NB4 (cell line): ENCODE measurements around the gene FBN1.

Experiments used
- DNase-seq: peaks from one replicate; pipeline ENCODE4 v3.0.0; 2010; ENCODE audit warnings: low read depth
- H3K4me3 ChIP-seq: one replicate; pipeline ENCODE4 v1.5.1; 2011; ENCODE audit warnings: mild to moderate bottlenecking, low read depth, low read length, moderate library complexity
- MYC ChIP-seq: IDR thresholded peaks from 2 replicates; pipeline ENCODE4 v1.6.1; 2011; ENCODE audit warnings: low read depth, low read length
- POLR2A ChIP-seq: IDR thresholded peaks from 2 replicates; pipeline ENCODE4 v1.6.1; 2011; ENCODE audit warnings: mild to moderate bottlenecking; ENCODE audit not compliant: insufficient read length; ENCODE audit errors: extremely low read depth
- TF ChIP-seq, protein P1 (sequence below): IDR thresholded peaks from 2 replicates; pipeline ENCODE4 v1.6.1; 2011; ENCODE audit warnings: low read depth, low read length
- TF ChIP-seq, protein P2 (sequence below): IDR thresholded peaks from one replicate; pipeline ENCODE4 v1.5.1; 2012; ENCODE audit warnings: low read depth, low read length

The FBN1 gene

DNA sequence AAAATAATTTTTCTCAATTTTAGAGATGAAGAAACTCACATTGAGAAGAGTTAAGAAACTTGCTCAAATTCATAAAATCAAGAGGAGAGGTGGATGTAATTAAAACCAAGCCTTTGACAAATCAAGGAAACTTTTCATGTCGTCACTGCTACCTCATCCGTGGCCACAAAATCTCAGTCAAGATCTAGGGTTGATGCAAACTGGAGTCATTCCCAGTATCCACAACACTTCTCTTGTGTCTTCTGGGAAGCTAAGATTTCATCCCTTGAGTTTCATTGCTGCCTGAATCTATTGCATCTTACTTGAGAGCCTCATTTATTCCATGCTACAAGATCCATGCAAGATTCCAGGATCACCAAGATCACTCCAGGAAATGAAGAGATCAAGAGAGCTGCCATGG lies 5.4 kb upstream of the FBN1 start:
- DNase-seq = no peak
- H3K4me3 ChIP-seq = no peak overlapping the region
- TF ChIP-seq, protein P1, sequence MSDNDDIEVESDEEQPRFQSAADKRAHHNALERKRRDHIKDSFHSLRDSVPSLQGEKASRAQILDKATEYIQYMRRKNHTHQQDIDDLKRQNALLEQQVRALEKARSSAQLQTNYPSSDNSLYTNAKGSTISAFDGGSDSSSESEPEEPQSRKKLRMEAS = no peak
- TF ChIP-seq POLR2A (no peak), MYC (no peak)
- TF ChIP-seq, protein P2, sequence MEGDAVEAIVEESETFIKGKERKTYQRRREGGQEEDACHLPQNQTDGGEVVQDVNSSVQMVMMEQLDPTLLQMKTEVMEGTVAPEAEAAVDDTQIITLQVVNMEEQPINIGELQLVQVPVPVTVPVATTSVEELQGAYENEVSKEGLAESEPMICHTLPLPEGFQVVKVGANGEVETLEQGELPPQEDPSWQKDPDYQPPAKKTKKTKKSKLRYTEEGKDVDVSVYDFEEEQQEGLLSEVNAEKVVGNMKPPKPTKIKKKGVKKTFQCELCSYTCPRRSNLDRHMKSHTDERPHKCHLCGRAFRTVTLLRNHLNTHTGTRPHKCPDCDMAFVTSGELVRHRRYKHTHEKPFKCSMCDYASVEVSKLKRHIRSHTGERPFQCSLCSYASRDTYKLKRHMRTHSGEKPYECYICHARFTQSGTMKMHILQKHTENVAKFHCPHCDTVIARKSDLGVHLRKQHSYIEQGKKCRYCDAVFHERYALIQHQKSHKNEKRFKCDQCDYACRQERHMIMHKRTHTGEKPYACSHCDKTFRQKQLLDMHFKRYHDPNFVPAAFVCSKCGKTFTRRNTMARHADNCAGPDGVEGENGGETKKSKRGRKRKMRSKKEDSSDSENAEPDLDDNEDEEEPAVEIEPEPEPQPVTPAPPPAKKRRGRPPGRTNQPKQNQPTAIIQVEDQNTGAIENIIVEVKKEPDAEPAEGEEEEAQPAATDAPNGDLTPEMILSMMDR = no peak

DNA sequence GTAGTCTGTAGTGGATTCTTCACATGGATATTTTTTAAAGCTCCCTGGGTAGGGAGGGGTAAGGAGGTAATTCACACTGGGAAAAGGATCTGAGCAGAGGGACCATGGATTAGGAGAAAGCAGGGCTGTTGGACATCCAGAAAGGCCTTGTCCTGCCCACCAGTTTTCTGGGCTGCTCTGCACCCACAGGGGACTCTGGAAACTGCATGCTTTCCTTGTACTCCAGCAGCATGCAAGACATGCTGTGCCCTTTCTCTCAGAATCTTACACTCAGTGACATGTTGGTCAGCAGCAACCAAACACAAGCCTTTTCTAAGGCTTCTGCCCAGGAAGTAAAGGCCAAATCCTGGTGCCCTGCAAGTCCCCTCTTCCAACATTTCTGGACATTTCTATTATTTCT lies 2.5 kb upstream of the FBN1 start:
- no peak for TF ChIP-seq POLR2A
- TF ChIP-seq, protein P2 = no peak
- no peak for TF ChIP-seq MYC
- TF ChIP-seq, protein P1 = no peak
- DNase-seq = no peak
- no peak overlapping the region for H3K4me3 ChIP-seq

DNA sequence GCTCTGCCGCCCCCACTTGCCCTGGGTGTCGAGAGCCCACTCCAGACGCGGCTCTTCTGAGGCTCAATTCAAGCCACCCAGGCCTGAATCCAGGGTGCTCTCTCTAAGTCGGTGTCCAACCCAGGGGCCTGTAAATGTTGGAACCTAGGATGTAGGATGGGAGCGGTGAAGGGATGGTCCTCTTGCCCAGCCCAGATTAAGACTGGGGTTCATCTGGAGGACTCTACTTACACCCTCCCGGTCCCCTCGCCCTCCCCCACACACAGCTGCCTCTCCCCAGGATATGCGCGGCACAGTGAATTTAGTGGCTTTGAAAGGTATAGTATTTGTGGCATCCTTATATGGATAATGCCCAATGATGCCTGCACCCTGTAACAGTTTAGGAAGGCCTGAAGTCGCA lies 822 bp upstream of the FBN1 start:
- no peak overlapping the region for H3K4me3 ChIP-seq
- TF ChIP-seq POLR2A = no peak
- TF ChIP-seq, protein P1 = no peak
- TF ChIP-seq, protein P2 = no peak
- TF ChIP-seq MYC = no peak
- no peak for DNase-seq

DNA sequence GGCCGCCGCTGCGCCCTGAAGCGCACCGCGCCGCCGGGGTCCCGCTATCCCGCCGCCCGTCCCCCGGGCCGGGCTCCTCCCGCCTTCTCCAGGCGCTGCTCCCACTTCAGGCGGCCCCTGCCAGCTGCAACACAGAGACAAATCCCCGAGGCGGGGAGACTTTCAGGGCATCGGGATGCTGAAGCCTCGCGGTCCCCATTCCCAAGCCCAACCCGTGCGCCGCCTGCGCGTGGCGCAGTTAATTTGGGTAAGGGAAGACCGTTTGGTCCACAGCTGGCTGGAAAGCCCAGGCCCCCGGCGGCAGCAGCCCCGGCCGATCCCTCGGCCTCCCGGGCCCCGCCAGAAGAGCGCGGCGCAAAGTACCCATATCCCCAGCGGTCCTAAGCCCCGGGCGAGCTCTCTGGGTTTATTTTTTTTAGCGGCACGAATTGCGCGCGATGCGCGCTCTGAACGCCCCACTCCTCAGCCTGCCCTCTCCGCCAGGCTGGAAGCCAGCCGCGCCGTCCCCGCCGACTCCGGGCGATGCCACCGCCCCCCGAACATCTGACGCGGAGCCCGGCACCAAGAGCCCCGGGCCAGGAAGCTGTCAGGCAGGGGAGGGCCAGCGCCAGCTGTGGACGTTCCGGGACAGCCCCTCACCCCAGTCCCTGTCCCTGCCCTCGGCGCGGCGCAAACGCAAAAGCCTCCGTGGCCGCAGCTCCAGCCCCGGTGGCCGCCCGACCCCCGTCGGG lies 517 bp downstream of the FBN1 start:
- DNase-seq = no peak
- TF ChIP-seq MYC (no peak), POLR2A (no peak)
- TF ChIP-seq, protein P1 = no peak
- TF ChIP-seq, protein P2 = no peak
- H3K4me3 ChIP-seq = no peak overlapping the region

DNA sequence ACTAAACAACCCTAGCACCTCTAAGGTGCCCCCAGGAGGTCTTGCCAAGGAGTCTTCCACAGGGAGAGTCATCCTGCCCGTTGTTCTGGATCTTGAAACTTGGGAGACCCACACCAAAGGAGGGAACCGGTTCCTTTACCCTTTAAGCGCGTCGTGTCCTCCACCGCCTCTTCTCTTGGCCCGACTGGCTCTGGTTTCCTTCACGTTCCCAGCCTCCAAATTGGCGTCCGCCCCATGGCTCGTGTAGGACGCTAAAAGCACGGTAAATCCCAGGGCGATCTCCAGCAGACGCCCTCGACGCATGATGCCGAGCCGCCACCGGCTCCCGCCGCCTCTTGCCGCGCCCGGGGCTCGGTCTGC lies 1.1 kb downstream of the FBN1 start:
- H3K4me3 ChIP-seq = no peak overlapping the region
- DNase-seq = no peak
- TF ChIP-seq, protein P1 = no peak
- TF ChIP-seq POLR2A = no peak
- TF ChIP-seq MYC = no peak
- TF ChIP-seq, protein P2 = no peak
